ENCODE results near the gene TPRN. TPM values are rescaled to one million over a fixed set of nuclear protein-coding genes. Genes with fewer than 3 reads are reported as not detected.

Gene TPRN
- total RNA-seq, 1 donor from 2014 or later = 2.6 TPM

- no peak for DNase-seq (ENCODE audit: low read depth in 2 of 2)
Observed at GRCh38 chr9:137189297-137190295, 10.9 kb downstream of the TPRN start.

DNA sequence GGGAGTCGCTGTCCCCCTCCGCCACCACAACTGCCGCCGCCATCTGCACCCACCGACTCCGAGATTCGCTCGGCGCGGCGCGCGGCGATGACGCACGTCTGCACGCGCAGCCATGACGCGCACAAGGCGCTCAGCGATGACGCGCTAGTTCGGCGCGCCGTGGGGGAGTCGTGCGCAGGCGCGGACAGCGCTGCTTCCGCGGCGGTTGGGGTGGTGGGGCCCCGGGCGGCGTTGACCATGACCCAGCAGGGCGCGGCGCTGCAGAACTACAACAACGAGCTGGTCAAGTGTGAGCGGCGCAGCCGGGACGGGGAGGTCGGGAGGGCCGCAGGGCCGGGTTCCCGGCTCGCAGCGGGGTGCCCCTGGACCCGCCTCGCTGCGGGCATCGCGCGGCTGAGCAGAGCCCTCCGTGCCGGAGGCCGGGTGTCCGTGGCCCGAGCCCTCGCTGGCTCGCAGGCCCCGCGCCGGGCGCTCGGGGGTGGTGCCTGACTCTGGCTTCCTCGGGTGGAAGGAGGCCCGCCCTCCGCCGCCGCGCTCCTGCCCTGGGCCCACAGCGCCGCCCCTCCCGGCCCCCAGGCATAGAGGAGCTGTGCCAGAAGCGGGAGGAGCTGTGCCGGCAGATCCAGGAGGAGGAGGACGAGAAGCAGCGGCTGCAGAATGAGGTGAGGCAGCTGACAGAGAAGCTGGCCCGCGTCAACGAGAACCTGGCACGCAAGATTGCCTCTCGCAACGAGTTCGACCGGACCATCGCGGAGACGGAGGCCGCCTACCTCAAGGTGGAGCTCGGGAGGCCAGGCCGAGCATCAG lies 11.8 kb downstream of the TPRN start, which contains the start of the genes ANAPC2 and SSNA1:
TSS of gene ANAPC2 (minus strand) at position 71 of the 807 bp plus-strand sequence. CDS start at position 43, 28 bp downstream.
TSS of gene SSNA1 (plus strand) at position 187 of the 807 bp plus-strand sequence. CDS start at position 238, 51 bp downstream.
- peak; percentile 96 to 97 for DNase-seq (ENCODE audit: low read depth in 2 of 2)

DNA sequence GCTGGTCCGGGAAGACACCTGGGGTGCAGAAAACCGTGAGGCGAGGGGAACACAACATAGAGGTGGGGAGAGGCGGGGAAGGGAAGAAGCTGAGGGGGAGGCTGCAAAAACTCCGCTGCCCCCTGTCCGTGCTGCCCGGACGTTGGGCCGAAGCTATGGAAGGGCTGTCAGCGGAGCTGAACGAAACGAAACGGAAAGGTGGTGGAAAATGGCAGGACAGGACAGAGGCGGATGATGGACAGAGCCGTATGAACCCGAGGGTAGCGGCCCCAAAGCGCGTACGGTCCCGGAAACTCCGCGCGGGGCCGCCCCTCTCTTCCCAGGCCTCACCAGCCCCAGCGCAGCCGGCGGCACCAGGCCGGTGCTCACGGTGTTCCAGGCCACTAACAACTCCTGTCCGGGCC lies 12.5 kb downstream of the TPRN start:
- DNase-seq (ENCODE audit: low read depth in 2 of 2) = no peak

DNA sequence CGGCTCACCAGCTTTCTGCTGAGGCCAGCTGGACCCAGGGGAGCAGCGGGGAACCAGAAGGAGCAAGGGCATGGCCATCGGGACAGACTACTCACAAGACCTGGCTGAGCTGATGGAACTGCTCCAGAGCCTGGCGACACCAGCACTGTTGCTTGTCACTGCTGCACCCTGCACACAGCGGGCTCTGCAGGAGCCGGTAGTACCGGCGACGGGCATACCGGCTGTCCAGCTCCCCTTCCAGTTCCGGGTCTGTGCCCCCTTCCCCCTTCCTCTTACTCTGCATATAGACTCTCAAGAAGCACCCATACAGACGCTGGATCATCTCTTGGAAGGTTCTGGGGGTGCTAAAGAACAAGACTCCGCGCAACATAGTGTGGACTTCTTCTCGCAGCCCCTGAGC lies 13.2 kb downstream of the TPRN start:
- DNase-seq (ENCODE audit: low read depth in 2 of 2) = no peak

GRCh38 chr9:137186385-137186784 lies 14.2 kb downstream of the TPRN start:
- DNase-seq (ENCODE audit: low read depth in 2 of 2) = no peak

DNA sequence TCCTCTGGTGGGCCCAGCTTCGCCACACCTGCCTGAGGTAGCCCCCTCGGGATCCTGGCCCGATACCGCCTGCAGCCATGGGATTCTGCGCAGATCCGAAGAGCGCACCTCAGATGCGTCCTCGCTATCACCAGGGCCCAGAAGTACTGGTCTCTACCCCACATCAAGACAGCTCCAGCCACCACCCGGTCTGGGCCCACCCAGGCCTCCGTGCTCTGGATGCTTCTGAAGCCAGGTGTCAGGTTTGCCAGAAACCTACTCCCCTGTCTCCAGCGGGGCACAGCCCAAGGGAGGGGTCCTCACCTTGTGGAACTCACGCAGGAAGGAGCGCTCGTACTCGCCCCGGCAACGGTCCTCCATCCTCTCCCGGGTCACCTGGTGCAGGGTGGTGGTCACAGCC lies 14.6 kb downstream of the TPRN start:
- DNase-seq (ENCODE audit: low read depth in 2 of 2) = no peak

DNA sequence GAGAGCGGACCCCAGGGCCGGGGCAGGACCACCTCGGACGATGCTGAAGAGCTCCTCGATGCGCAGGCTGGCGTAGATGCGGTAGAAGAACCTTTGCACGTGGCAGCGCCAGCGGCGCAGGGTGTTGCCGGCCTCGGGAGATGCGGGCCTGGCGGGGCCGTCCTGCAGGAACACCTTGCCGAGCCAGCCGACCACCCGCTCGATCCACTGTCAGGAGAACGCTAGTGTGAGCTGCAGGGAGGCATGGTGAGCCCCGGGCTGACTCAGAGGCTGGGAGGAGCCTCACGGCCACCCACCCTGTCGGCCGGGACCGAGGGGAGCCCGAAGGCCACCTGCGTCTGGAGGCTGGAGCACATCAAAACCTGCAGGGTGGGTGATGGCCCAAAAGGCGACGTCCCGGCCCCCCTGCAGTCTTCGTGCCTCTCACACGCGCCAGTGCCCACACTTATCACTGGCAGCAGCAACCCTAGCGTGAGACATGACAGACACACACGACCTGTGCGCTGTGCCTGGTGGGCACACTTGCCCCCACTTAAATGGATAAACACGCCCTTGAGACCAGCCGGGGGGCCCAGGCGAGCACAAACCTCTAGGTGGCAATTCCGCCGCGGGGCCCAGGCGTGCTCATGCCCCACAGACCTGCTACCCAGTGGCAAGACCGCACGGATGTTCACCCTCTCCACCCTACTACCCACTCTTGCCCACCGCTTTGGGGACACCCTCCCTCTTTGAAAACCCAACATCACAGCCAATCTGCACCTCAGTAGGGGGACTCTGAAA lies 15.5 kb downstream of the TPRN start:
- no peak for DNase-seq (ENCODE audit: low read depth in 2 of 2)

DNA sequence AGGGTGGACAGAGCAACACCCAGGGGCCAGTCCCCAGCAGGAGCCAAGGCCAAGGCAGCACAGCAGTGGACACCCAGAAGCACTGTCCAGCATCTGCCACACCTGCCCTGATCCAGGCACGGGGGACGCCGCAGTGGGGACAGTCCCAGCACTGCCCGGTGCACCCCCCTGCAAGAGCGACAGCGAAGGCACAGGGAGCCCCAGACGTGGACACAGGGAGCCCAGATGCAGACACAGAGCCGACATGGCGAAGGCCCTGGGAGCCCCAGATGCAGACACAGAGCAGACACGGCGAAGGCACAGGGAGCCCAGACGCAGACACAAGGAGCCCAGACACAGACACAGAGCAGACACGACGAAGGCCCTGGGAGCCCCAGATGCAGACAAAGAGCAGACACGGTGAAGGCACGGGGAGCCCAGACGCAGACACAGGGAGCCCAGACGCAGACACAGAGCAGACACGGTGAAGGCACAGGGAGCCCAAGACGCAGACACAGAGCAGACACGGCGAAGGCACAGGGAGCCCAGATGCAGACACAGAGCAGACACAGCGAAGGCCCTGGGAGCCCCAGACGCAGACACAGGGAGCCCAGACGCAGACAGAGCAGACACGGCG lies 16.5 kb downstream of the TPRN start:
- DNase-seq (ENCODE audit: low read depth in 2 of 2) = no peak

- DNase-seq (ENCODE audit: low read depth in 2 of 2) = no peak
Observed at GRCh38 chr9:137182836-137183235, 17.7 kb downstream of the TPRN start.

DNA sequence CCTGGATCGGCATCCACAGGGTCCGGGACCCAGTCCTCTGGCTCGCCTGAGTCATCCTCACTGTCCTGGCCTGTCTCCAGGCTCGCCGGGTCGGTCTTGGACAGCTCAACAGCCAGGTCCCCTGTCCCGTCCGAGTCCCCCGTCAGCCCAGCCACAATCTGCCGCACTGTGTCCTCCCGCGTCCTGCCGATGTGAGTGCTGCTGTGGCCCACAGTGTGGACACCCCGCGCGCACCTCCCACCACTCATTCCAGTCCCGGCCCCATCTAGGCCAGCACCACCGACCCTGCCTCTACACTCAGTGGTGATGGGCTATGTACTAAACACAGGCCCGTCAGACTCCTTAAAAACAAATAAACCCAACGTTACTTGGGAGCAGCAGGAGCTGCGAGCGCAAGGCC lies 18.9 kb downstream of the TPRN start:
- DNase-seq (ENCODE audit: low read depth in 2 of 2) = no peak

DNA sequence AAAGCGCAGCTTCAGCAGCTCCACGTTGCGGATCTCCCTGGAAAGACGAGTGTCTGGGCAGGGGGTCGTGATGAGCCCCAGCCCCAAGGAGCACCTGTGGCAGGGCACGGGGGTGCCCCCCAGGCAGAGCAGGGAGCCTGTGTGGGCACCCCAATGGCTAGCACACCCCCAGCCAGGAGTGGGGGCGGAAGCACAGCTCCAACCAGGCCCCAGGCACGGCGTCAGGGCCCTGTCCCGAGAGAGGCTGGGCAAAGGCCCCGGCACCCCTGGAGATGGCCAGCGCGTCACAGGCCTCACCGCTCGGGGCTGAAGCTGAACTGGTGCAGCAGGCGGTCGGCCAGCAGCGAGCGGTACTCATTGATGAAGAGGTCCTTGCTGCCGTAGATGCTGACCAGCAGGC lies 20.1 kb downstream of the TPRN start:
- DNase-seq (ENCODE audit: low read depth in 2 of 2) = no peak

- no peak for DNase-seq (ENCODE audit: low read depth in 2 of 2)
Observed at GRCh38 chr9:137179761-137180160, 20.8 kb downstream of the TPRN start.

- DNase-seq (ENCODE audit: low read depth in 2 of 2) = no peak
Observed at GRCh38 chr9:137178939-137179630, 21.5 kb downstream of the TPRN start.

- DNase-seq (ENCODE audit: low read depth in 2 of 2) = peak in 1 of 2 donors; percentile 22
Observed at GRCh38 chr9:137178201-137178938, 22.2 kb downstream of the TPRN start.

DNA sequence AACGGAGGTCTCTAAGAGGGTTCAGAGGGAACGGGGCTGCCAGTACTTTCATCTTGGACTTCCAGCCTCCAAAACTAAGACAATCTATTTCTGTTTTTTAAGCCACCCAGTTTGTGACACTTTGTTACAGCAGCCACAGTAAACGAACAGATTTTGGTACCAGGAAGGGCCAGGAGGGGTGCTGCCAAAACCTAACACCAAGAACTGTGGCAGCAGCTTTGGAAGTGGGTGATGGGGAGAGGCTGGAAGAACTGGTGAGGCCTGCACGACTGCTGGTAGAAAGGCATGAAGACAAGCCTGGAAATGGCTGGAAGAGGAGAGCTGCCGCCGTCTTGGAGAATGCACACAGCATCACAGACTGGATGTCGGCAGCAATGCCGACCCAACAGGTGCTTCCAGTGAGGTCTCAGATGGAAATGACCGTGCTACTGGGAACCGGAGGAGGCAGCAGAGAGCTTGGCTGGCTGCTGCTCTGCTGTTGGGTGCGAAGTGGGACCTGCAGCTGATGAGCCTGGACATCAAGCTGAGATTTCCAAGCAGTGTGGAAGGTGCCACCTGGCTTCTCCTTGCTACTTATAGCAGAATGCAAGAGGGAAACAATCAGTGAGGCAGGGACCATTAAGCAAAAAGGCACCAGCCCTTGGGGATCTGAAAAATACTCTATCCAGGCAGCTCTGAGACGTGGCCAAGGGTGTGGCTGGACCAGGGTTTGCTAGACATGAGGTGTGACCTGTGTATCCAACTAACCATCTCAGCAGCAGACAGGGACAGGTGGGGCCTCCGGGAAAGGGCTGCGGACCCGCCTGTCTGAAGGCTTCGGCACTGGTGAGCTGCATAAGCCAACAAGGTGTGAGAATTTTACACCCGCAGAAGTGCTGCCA lies 24.0 kb downstream of the TPRN start:
- peak; percentile 57 to 65 for DNase-seq (ENCODE audit: low read depth in 2 of 2)

- no peak for DNase-seq (ENCODE audit: low read depth in 2 of 2)
Observed at GRCh38 chr9:137175345-137175961, 25.1 kb downstream of the TPRN start.

GRCh38 chr9:137174722-137175293 lies 25.7 kb downstream of the TPRN start:
- DNase-seq (ENCODE audit: low read depth in 2 of 2) = no peak

Data from lung microvascular endothelial cell (primary cell).